C4-2B (cell line): ENCODE data around the gene CTTN.

Source experiments
- H3K27ac ChIP-seq: fragments of 450-650 bp; 2 replicates; pipeline ENCODE4 v1.5.1; 2017
- CTCF ChIP-seq: fragments of 450-650 bp; conservative IDR thresholded peaks from 2 replicates; pipeline ENCODE4 v1.5.1; 2017; ENCODE audit warnings: mild to moderate bottlenecking
- ZFX ChIP-seq: fragments of 450-650 bp; IDR thresholded peaks from 2 replicates; pipeline ENCODE4 v1.6.1; 2017

The CTTN gene

GRCh38 chr11:70416881-70417280 lies 18.6 kb downstream of the CTTN start:
- H3K27ac ChIP-seq = no peak overlapping the region
- TF ChIP-seq ZFX (no peak), CTCF (no peak)

GRCh38 chr11:70418130-70418529 lies 19.8 kb downstream of the CTTN start:
- no peak for TF ChIP-seq ZFX
- no peak for TF ChIP-seq CTCF
- H3K27ac ChIP-seq = no peak overlapping the region

GRCh38 chr11:70419307-70420007 lies 21.1 kb downstream of the CTTN start:
- TF ChIP-seq CTCF (no peak), ZFX (no peak)
- H3K27ac ChIP-seq = no peak overlapping the region

GRCh38 chr11:70420008-70420464 lies 21.7 kb downstream of the CTTN start:
- no peak overlapping the region for H3K27ac ChIP-seq
- TF ChIP-seq CTCF (no peak), ZFX (no peak)

GRCh38 chr11:70420496-70420895 lies 22.2 kb downstream of the CTTN start:
- TF ChIP-seq ZFX = no peak
- no peak for TF ChIP-seq CTCF
- H3K27ac ChIP-seq = no peak overlapping the region

- H3K27ac ChIP-seq = no peak overlapping the region
- no peak for TF ChIP-seq CTCF
- no peak for TF ChIP-seq ZFX
Observed at GRCh38 chr11:70421123-70421522, 22.8 kb downstream of the CTTN start.

- TF ChIP-seq ZFX (no peak), CTCF (no peak)
- no peak overlapping the region for H3K27ac ChIP-seq
Observed at GRCh38 chr11:70422692-70423522, 24.6 kb downstream of the CTTN start.
